HG02610 (cell line): ENCODE data around the gene CTNNA2.

Experiments
- ATAC-seq: cut with Tn5 transposase; IDR thresholded peaks from one replicate; pipeline ENCODE4 v1.9.1; 2021; ENCODE audit warnings: mild to moderate bottlenecking, moderate library complexity; ENCODE audit not compliant: unreplicated experiment

CTNNA2 gene

DNA sequence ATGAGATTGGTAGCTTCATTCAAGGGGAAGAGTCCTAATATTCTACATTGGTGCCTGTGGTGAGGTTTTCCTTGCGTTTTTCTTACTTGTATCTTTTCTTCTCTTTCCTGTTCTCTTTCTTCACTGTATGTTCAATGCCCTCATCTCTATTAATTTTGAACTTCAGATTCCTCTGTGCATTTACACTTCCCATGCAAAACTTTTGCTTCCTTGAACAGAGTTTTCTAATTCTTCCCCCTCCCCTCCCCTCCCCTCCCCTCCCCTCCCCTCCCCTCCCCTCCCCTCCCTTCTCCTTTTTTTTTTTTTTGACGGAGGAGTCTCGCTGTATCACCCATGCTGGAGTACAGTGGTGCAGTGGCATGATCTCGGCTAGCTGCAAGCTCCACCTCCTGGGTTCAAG is 403.4 kb downstream of the CTNNA2 start:
- no peak for ATAC-seq

DNA sequence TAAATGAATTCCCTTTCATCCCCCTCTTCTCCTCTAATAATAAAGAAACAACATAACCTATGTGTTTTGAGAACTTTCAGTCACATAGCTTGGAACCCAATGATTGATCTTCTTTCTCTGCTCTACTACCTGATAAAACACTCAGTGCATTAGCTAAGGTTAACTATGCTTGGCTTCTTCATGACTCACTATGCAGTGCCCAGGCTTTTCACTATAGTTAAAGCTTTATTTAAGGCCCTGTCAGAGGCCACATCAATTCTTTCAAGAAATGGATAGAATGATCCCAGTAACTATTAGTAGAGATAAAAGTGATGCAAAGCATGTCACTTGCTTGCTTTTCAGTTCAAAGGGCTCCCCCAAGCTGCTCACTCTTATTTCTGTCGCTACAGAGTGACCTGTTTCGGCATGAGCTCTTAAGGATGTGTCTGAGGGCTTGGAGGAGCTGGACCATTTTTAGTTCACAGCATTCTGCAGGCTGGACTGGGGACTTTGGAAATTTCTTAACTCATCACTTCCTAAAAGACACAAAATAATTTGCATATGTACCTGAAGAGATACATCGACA is 407.7 kb downstream of the CTNNA2 start:
- ATAC-seq, result no peak

DNA sequence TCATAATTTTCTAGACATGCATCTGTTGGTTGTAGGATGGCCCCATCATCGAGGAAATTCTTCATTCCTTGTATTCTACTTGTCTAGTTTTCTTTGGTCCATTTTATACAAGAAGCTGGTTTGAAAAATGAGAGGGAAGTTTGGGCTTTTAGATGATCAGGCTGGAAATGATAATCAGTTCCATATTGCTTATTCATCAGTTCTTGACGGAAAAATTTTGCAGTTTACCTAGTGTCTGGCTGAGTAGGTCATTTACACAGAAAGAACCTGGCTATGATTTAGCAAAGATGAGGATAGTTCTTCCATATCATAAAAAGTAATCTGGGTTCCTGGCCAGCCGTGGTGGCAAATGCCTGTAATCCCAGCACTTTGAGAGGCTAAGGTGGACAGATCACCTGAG is 416.8 kb downstream of the CTNNA2 start:
- no peak for ATAC-seq

DNA sequence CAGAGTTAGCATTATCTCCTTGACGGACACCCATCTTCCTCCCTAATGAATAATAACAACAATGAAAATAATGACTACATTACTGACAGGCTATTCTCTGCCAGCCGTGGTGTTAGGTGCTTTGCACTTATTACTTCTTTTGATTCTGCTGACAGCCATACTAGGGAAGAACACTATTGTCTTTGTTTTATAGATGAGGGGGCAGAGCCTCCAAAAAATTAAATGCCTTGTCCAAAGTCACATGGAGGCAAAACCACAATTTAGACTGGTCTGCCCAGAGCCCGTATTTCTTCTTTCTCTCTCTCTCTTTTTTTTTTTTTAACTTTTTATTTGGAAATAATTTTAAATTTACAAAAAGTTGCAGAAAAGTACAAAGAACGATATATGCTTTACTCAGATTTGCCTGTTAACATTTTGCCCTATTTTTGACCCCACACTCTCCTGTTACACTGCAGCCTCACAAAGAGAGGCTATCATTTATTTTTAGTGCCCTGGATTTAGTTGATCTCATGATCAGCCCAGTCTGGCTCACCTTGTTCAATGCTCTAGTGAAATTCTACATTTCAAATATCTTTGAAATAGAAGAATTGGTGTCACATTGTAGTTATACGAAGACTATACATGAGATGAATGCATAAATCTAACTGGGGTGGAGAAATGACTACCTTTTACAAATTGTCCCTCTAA is 422.3 kb downstream of the CTNNA2 start:
- ATAC-seq, result no peak

DNA sequence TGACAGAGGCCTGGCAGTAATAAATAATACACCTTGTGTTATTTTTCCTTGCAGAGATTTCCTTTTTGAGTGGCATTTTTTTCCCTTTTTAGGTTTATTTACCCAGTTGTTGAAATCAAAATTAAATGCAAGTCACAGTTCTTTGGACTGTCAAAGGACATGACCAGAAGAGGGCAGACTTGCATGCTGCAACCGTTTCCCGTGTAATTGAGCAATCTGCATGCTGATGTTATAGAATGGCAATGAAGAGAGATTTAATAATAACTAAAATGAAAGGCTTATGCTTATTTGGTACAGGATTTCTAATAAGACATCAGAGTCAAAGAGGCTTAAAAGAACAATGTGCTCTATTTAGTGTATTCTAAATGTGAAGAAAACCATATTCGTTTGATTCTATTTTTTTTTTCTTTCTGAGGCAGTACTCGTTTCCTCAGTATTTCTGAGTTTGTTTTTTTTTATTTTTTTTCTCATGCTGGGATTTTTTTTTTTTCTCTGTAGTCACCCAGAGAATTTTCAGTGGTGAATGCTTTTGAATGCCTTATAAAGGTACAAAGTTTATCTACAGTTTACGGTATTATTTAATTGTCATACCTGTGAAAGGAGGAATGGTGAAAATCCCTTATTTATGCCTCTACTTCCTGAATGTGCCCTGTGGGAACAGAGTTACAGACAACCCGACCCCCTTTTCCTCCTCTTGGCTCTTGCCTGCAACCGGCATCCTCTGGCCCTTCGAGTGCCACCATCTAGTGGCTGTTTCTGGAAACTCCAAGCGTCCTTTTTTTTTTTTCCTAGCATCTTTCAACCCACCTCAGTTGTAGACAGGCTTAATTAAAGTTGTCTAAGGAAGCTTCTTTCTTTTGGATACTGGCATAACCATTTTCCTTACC is 423.2 kb downstream of the CTNNA2 start:
- ATAC-seq, result peak; percentile 49

DNA sequence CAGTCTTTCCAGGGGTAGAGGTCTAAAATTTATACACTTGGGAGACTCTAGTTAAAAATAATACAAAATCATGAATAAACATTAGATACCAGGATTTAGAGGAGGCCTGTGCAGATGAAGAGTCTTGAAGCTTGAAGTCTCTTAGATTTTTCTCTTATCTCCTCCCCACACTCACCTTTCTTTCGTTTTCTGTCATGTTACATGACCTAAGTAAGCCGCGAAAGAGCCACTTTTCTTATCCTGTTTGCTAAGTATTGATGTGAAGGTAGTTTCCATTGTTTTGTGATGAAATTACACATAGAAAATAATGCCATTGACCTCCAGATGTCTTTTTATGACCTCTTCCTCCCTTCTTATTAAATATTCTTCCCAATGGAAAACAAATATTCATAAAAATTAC is 423.9 kb downstream of the CTNNA2 start:
- no peak for ATAC-seq

DNA sequence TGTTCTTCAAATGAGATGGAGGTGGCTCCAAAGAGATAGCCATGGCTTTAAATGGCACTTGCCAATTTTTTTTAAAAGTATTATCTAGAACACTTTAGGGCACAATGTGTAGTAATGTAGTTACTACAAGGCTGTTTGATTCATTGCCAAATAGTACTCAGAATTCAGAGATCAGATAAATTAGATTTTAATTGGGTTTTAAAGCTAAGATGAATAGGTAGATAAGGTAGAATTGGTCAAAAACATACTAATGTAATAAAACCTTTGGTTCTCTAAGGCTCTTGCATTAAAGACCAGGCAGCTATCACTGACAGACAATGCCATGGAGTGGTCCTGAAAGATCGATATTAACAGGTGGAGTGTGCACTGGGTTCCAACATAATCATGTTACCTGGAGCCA is 425.8 kb downstream of the CTNNA2 start:
- no peak for ATAC-seq

DNA sequence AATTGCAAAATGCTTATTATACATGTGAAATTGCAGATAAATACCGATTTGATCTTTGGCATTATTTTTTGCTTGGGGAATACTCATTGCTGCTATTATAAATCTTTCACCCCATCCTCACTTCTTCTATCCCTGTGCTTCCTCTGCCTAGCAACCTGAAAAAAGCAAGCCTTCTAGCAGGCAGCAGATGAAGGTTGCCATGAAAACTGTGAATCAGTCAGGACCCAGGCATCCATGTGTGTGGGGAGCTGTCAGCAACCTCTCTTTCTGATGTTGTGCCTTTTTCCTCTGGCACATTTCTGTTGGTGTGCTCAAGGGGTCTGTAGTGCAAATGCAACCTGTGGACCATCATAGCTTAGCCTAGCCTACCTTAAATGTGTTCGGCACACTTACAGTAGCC is 427.5 kb downstream of the CTNNA2 start:
- no peak for ATAC-seq

DNA sequence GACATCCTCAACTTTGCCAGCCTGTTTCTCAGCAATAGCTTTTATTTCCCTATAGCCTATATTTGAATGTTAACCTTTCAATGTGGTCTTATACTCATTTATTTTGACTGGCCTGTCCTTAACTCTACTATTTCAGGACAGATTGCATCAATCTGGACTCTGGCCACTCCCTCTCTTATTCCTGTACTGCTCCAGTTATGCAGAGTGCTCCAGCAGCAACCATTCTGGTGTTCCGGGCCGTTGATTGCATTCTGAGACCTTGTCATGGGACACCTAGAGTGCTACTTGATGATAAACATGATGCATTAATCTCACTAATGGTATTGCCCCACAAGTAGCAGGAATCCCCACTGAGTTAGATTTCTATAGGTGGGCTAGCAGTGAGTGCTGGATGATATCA is 428.3 kb downstream of the CTNNA2 start:
- ATAC-seq, result no peak

DNA sequence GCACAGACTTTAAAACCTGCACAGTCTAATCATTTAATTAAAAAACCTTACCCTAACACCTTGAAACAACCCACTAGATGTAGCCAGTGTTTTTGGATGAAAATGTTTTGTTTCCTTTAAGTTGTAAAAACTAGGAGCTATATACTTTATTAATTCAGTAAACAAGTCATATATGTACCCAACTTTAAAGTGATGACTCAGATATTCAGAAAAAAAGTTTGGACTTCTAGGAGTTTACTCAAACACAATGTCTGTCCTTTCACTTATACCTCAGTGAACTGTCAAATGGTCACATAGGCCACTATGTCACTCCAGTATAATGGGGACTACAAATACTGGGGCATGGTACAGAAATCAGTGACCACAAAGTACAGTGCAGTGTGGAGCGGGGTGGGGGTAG is 431.4 kb downstream of the CTNNA2 start:
- no peak for ATAC-seq

DNA sequence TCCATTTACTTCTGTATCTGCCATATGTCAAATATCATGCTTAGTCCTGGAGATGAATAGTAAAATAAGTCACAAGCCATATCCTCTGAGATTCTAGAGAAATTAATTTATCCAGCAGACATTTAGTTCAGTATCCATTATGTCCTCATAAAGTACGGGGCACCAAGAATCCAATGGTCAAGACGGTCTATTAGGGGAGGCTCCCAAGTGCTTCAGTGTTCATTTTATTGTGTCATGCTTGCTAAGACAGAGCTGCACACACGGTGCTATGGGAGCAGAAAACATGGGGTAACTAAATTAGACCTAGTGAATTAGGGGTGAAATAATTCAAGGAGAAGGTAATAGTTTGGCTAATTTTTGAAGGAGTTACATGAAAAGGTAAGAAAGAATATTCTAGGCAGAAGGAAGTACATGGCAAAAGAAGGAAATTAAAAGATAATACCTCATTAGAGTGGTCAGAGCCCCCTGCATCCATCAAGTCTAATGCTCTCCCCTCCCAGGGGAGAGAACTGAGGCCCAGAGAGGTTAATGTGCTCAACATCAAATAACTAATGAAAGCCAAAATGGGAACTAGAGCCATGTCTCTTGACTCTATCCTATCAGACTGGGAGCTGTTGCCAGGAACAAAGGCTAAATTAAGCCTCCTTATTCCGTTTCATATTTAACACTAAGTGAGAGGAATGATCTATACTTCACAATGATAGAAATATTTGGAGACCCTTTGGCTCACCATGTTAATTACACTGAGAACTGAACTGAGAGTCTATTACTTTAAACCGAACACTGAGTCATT is 433.0 kb downstream of the CTNNA2 start:
- ATAC-seq, result no peak

DNA sequence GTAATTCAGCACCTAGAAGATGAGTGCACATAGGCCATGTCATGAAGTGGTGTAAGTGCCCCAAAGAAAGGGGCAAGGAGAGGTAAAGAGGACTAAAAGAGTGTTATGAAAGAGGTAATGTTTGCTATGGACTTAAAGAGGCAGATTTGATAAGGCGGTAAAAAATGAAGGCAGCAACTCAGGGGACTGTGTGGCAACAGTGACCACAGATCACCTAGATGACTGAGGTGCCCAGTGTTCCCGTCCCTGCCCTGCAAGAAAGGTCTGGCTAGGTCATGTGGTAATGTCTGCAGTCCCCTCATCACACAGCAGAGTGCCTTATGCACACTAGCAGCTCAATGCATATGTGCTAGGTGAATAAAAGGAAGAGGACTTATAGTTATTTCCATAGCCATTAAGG is 434.9 kb downstream of the CTNNA2 start:
- ATAC-seq, result no peak

DNA sequence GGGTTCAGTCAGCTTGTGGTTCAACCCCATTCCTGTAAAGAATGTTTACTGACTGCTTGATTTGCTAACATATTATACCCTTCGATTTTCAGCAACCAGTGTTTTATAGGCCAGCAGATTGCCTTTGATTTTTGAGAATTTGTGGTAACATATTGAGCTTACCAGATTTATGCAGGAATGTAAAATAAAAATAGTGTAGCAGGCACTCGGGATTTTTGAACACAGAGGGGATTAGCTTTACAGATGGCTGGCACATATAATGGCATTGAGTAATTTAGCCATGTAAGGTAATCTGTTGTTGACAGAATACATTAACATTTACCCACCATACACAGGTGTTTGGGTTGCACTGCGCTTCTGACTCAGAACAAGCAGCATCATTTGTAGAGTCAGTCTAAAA is 437.7 kb downstream of the CTNNA2 start:
- ATAC-seq, result no peak

DNA sequence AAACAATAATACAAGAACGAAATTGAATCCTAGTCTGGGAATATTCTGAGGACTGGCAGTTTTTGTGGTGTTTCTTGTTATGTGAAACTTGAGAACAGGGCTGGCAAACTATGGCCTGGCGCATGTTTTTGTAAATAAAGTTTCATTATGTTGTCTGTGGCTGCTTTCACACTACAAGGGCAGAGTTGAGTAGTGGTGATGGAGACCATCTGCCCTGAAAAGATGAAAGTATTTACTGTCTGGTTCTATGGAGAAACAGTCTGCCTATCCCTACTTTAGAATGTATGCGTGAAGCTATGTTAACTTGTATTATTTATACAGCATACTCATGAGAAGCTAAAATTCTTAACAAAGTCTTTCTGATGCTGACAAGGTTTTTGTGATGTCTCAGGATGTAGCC is 439.8 kb downstream of the CTNNA2 start:
- no peak for ATAC-seq

DNA sequence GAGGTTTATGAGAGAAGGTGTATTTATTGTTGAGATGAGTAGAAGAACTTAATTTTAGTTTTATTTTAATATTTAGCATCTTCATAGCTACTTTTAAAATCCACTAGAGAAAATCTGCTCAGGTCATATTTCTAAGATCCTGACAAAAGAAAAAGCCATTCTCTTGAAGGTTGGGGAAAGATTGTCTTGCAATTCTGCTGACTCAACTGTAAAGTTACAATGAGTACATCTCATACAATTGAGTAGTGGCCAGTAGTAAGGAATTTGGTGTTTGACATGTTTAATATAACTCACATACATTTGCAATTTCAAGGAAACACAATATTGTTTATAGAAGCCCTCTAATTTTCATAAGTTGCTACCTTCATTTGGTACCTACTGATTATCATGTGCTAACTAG is 447.2 kb downstream of the CTNNA2 start:
- ATAC-seq, result no peak

DNA sequence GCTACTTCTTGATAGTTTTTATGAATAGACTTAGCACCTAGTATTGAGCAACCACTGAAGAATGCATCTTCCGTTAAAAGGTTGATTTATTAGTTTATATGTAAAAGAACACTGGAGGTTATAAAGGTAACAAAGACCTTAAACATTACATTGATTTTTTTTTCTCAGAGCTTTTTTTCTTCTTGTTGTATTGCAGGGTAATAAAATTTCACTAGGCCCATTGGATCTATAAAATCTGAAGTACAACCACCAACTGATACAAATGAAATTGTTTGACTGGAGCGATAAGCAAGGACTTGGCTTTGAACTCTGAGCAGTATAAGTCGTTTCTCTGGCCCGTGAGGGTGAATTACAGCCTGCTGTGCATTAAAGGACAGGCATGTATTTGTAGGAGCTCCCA is 447.7 kb downstream of the CTNNA2 start:
- no peak for ATAC-seq

DNA sequence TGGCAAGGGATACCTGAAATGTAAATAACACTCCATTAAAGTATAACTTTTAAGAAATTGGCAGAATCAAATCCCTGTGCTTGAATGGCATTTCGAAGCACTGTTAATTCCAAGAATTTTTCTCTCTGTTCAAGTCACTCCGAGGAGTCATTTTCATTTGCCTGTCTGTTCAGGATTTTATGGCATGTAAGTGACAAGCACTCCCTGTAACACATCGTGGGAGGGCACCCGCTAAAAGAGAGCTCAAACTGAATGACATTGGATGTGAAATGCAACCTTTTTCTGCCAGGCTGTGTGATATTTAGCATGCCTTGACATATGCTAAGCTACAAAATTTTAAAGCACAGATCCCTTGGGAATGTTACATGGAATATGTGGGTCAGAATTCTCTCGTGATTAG is 452.1 kb downstream of the CTNNA2 start:
- no peak for ATAC-seq

DNA sequence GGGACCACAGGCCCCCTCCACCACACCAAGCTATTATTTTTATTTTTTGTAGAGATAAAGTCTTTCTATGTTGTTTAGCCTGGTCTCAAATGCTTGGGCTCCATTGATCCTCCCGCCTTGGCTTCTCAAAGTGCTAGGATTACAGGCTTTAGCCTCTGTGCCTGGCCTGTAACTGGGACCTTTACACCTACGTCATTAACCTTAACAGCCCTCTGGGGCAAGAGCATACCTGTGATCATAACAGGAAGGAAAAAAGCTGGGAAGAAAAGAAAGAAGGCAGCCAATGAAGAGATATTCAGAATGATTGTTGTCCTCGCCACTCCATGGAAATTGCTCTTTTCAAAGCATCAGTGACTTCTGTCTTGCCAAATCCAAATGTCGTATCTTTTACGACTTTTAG is 453.5 kb downstream of the CTNNA2 start:
- no peak for ATAC-seq

DNA sequence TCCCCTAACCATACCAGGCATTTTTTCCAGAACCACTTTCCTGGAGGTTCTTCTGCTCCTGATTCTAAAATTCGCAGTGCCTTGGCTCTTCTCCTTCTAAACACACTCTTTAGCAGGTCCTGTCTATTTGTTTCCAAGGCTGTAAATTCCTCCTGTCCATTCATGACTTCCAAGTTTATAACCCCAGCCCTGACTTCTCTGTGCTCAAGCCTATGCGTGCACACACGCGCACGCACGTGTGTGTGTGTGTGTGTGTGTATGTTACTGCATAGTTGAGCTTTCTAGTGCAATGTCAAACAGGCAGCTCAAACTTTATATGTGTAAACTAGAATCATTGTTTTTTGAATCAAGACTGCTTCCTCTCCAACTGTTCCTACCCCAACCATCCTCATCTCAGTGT is 454.0 kb downstream of the CTNNA2 start:
- ATAC-seq, result no peak

DNA sequence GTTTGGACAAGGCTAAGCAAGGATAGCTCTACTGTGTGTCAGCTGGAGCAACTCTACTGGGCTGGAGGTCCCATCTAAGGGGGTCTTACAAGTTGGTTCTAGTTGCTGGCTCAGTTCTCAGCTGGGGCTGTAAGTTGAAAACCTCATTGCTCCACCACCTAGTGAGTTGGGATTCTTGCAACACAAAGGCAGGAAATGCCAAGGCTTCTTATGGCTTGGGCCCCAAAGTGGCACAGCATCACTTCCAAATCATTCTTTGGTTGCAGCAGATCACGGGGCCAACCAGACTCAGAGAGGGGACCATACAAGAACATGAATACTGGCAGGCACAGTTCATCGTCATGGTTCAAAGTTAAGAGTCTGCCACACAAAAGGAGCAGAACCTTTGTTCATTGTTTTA is 459.0 kb downstream of the CTNNA2 start:
- no peak for ATAC-seq

DNA sequence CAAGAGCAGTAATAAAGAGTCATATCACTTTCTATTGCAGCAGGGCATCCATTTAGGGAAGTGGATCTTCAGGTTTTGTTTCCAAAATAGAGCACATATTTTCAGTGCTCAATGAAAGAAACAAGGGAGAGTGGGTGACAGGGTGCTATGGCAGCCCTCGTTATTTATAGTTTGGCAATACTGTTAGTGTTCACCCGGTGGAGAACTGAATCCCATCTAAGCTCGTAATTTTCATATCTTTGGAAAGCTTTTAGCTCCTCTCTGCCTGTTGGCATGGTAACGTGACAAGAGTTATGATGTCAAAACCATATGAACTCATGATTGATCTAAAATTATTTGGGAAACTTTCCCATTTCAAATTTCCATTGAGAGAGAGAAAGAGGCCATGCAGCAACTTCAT is 459.8 kb downstream of the CTNNA2 start:
- no peak for ATAC-seq
